Endothelial cell of umbilical vein (primary cell): ENCODE results near the gene CSMD2. TPM values are rescaled to one million over a fixed set of nuclear protein-coding genes. Genes with fewer than 3 reads are reported as not detected.

Experiments used
- BruUV-seq: library from RNA; stranded (reverse); fragments of 400-500 nt; replicated peaks from 2 replicates; lab custom pipeline; 2021; lab: Mats Ljungman, UMichigan
- CTCF ChIA-PET: fragments of 300-600, 350-600 bp; sonication (Branson Sonifier 250); formaldehyde crosslinking; loops from one replicate; lab custom pipeline; 2021; ENCODE audit warnings: antibody characterized with exemption, inconsistent platforms; lab: Charles Lee
- POLR2A ChIA-PET: fragments of 300-600, 350-600 bp; sonication (Branson Sonifier 250); formaldehyde crosslinking; loops from one replicate; lab custom pipeline; 2021; ENCODE audit warnings: antibody characterized with exemption, inconsistent platforms; lab: Charles Lee
- DNase-seq: peaks from one replicate; pipeline ENCODE4 v3.0.0-alpha.2; 2011; ENCODE audit warnings: low read depth, low spot score
- FAIRE-seq: peaks from 2 replicates; lab custom pipeline; 2011; peaks lifted over from hg19 to GRCh38; lab: Jason Lieb, UNC
- H2AFZ ChIP-seq: 2 replicates; pipeline ENCODE4 v1.6.0; 2012; ENCODE audit warnings: low read depth, low read length, control low read depth, inconsistent platforms
- H3K27ac ChIP-seq: 2 replicates; pipeline ENCODE4 v1.5.1; 2011; ENCODE audit warnings: low read depth, mild to moderate bottlenecking, control low read depth, low read length, moderate library complexity; ENCODE audit not compliant: insufficient read depth
- H3K27me3 ChIP-seq, 2 experiments: 2 replicates each; pipeline versions ENCODE4 v1.6.0 to v1.6.1; 2011; ENCODE audit warnings: low read length in 2 of 2, mixed read lengths in 1 of 2; ENCODE audit not compliant: control insufficient read depth in 2 of 2, insufficient read depth in 2 of 2
- H3K36me3 ChIP-seq, 2 experiments: 2 replicates in 1 of 2; 3 replicates in 1 of 2; pipeline ENCODE4 v1.5.1; 2011; ENCODE audit warnings: low read length in 2 of 2, mild to moderate bottlenecking in 1 of 2, moderate library complexity in 1 of 2; ENCODE audit not compliant: control insufficient read depth in 2 of 2, insufficient read depth in 2 of 2; ENCODE audit errors: extremely low read depth in 1 of 2
- H3K4me1 ChIP-seq: 3 replicates; pipeline ENCODE4 v1.5.1; 2011; ENCODE audit warnings: mild to moderate bottlenecking, low read length; ENCODE audit not compliant: control insufficient read depth, insufficient read depth; ENCODE audit errors: extremely low read depth
- H3K4me2 ChIP-seq: 2 replicates; pipeline ENCODE4 v1.6.1; 2011; ENCODE audit warnings: low read length, control low read depth, mixed read lengths; ENCODE audit not compliant: insufficient read depth
- H3K4me3 ChIP-seq, 3 experiments: fragments of 200-600 bp in 1 of 3; sonication (generic), shearing (Covaris generic) in 1 of 3; replicated peaks in 1 of 3; 2 replicates each; pipeline ENCODE4 v1.5.1; 2011 to 2016; ENCODE audit warnings: control low read depth in 3 of 3, low read length in 3 of 3, mild to moderate bottlenecking in 2 of 3, inconsistent platforms in 1 of 3, low read depth in 1 of 3, moderate library complexity in 1 of 3; ENCODE audit not compliant: insufficient read depth in 1 of 3
- H3K79me2 ChIP-seq: 2 replicates; pipeline ENCODE4 v1.6.0; 2012; ENCODE audit warnings: low read length, inconsistent platforms; ENCODE audit not compliant: control insufficient read depth, insufficient read depth
- H3K9ac ChIP-seq: replicated peaks from 2 replicates; pipeline ENCODE3; 2011; ENCODE audit warnings: low read length, control low read depth; ENCODE audit not compliant: insufficient read depth; ENCODE audit errors: extremely low read depth
- H3K9me1 ChIP-seq: replicated peaks from 3 replicates; pipeline ENCODE4 v1.6.0; 2011; ENCODE audit warnings: mild to moderate bottlenecking, low read length; ENCODE audit not compliant: control insufficient read depth, insufficient read depth; ENCODE audit errors: extremely low read depth
- H3K9me3 ChIP-seq: replicated peaks from 2 replicates; pipeline ENCODE4 v1.5.1; 2012; ENCODE audit warnings: low read length, inconsistent platforms; ENCODE audit not compliant: control insufficient read depth, insufficient read depth
- H4K20me1 ChIP-seq: replicated peaks from 2 replicates; pipeline ENCODE3; 2011; ENCODE audit warnings: mild to moderate bottlenecking, low read length; ENCODE audit not compliant: control insufficient read depth, insufficient read depth; ENCODE audit errors: extremely low read depth
- CTCF ChIP-seq, 2 donors: IDR thresholded peaks; 1 replicate in 1 of 2; 2 replicates in 1 of 2; pipeline ENCODE4 v1.5.1; 2011; ENCODE audit warnings: low read length in 2 of 2, mild to moderate bottlenecking in 2 of 2, moderate library complexity in 2 of 2, control low read depth in 1 of 2, inconsistent platforms in 1 of 2, low read depth in 1 of 2; ENCODE audit not compliant: insufficient read depth in 1 of 2; ENCODE audit errors: extremely low read depth in 1 of 2
- EZH2 ChIP-seq: IDR thresholded peaks from 2 replicates; pipeline ENCODE4 v1.6.1; 2012; ENCODE audit warnings: borderline replicate concordance, low read depth, mild to moderate bottlenecking, moderate library complexity, low read length, inconsistent platforms; ENCODE audit not compliant: severe bottlenecking
- FOS ChIP-seq: IDR thresholded peaks from 2 replicates; pipeline ENCODE4 v1.6.1; 2011; ENCODE audit warnings: mild to moderate bottlenecking, low read length, moderate library complexity, borderline replicate concordance; ENCODE audit not compliant: insufficient read depth
- GATA2 ChIP-seq: IDR thresholded peaks from 2 replicates; pipeline ENCODE4 v1.7.0; 2011; ENCODE audit warnings: low read depth, mild to moderate bottlenecking, moderate library complexity, mixed read lengths, low read length; ENCODE audit not compliant: insufficient read length, insufficient read depth
- JUN ChIP-seq: IDR thresholded peaks from 2 replicates; pipeline ENCODE4 v1.6.1; 2011; ENCODE audit warnings: borderline replicate concordance, low read depth; ENCODE audit not compliant: insufficient read length, insufficient read depth
- MYC ChIP-seq: IDR thresholded peaks from one replicate; pipeline ENCODE4 v1.6.1; 2011; ENCODE audit warnings: mild to moderate bottlenecking, low read depth, low read length
- POLR2A ChIP-seq: IDR thresholded peaks from 2 replicates; pipeline ENCODE4 v1.6.1; 2012; ENCODE audit warnings: low read depth, mild to moderate bottlenecking, control low read depth, low read length
- POLR2AphosphoS5 ChIP-seq: IDR thresholded peaks from 2 replicates; pipeline ENCODE4 v1.6.1; 2012; ENCODE audit warnings: low read depth, mild to moderate bottlenecking, control low read depth, low read length, moderate library complexity; ENCODE audit not compliant: insufficient read depth
- dilution Hi-C: fragments of 300-500 bp; cut with MboI; formaldehyde crosslinking; loops from one replicate; pipeline ENCODE4 v1.15.0; 2019; ENCODE audit warnings: low sequenced_read_pairs; ENCODE audit not compliant: extremely low pct_ligation_motif_present
- intact Hi-C: fragments of 100-400 bp; cut with micrococcal nuclease; formaldehyde crosslinking; loops from one replicate; pipeline ENCODE4 v1.10.0; 2022
- polyA plus RNA-seq, 4 experiments: library from polyadenylated mRNA; depleted of rRNA in 3 of 4; stranded (reverse) in 3 of 4; unstranded in 1 of 4; fragments of >200 nt; gene quantifications; 2 replicates each; pipeline versions ENCODE4 v1.2.1 to v1.2.3, GENCODE V29; 2011 to 2012; ENCODE audit warnings: missing spikeins in 1 of 4
- total RNA-seq: library from RNA; stranded (reverse); gene quantifications from 2 replicates; pipeline ENCODE4 v1.2.3, GENCODE V29; 2021
- TF ChIP-seq, protein P1 (sequence below): IDR thresholded peaks from 2 replicates; pipeline ENCODE4 v1.6.1; 2011; ENCODE audit not compliant: insufficient read depth, insufficient read length

The CSMD2 gene
- total and polyA plus RNA-seq, 2 donors (not counting 3 experiments of a cell fraction or from before 2014, with no cell fraction given) = under 0.01 TPM; not detected in 1

- intact Hi-C loops (no loop called here), dilution Hi-C loops (no loop called here)
- no TSS peak for BruUV-seq
- Histone ChIP-seq H4K20me1 (no peaks in the 10 kb centered on the region), H3K9me3 (no peaks in the 10 kb centered on the region), H3K27ac (no peak overlapping the region), H3K36me3 (no peaks in the 10 kb centered on the region), H3K4me2 (no peak overlapping the region), H3K9ac (no peak overlapping the region), H3K4me3 (no peak overlapping the region), H3K4me1 (no peaks in the 10 kb centered on the region), H3K9me1 (no peaks in the 10 kb centered on the region), H2AFZ (no peak overlapping the region), H3K27me3 (no peaks in the 10 kb centered on the region), H3K79me2 (no peaks in the 10 kb centered on the region)
- no peak for DNase-seq
- no peak for FAIRE-seq
- ChIA-PET CTCF (interaction anchor here (0.6 kb wide), 1 partner anchor 661 kb away, joined by 3 read pairs; no protein-coding TSS in a partner anchor), POLR2A (no interaction called here)
- TF ChIP-seq CTCF (IDR thresholded peaks at IDR 0.05; ENCODE audit: extremely low read depth in 1 of 2, insufficient read depth in 1 of 2, low read depth in 1 of 2, low read length in 2 of 2) (no peak), POLR2A (no peak), FOS (no peak), GATA2 (no peak), JUN (no peak), EZH2 (no peak), POLR2AphosphoS5 (no peak), MYC (no peak)
- TF ChIP-seq, protein P1, sequence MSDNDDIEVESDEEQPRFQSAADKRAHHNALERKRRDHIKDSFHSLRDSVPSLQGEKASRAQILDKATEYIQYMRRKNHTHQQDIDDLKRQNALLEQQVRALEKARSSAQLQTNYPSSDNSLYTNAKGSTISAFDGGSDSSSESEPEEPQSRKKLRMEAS = no peak
Measured at GRCh38 chr1:33725556-33726160, 439.4 kb downstream of the CSMD2 start.
